ENCODE results near the gene BAMBI. TPM values are rescaled to one million over a fixed set of nuclear protein-coding genes. Genes with fewer than 3 reads are reported as not detected.
"Not testable (repeated sequence)": the region's sequence is repeated elsewhere in the genome, so short reads cannot be mapped to it uniquely, and the experiment has no call there.

The BAMBI gene
- total RNA-seq, result 4.5 TPM

GRCh38 chr10:28676968-28677887 is at the start of gene BAMBI:
TSS of gene BAMBI (plus strand) at chr10:28677521. CDS start at chr10:28677898, 377 bp downstream.
- DNase-seq (ENCODE audit: low spot score in 2 of 2), result peak; percentile 91 to 93
- FAIRE-seq, result no peak

DNA sequence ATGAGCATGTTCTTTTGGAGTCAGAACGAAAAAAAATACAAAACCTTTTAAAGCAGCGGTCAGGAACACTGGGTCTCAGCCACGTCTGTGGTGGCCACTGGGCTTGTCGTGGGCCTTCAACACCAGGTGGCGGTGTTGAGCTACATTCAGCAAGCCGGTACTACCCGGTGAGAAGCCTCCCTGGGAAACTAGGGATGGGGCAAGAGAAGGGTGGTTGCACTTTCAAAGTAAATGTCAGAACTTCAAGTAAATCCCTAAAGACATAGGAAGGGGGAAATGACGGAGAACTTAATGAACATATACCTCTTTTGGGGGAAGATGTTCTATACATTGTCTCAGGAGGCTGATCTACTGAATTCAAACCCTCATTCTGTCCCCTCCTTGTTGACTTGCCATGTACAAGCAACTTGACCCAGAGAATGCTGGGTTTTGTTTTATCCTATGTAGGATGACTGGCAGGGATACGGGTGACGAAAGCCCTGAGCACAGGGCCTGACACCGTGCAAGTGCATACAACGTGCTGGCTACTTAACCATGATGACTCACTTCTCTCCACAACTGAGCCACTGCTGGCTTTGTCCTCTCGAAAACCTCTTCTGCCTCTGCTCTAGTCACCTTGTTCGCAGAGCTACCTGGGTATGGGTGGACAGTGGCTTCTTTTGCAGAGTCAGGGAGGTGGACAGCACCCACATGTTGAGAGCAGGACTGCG is 49.0 kb upstream of the BAMBI start:
- DNase-seq (ENCODE audit: low spot score in 2 of 2) (peak; percentile 29 to 66), FAIRE-seq (no peak)

DNA sequence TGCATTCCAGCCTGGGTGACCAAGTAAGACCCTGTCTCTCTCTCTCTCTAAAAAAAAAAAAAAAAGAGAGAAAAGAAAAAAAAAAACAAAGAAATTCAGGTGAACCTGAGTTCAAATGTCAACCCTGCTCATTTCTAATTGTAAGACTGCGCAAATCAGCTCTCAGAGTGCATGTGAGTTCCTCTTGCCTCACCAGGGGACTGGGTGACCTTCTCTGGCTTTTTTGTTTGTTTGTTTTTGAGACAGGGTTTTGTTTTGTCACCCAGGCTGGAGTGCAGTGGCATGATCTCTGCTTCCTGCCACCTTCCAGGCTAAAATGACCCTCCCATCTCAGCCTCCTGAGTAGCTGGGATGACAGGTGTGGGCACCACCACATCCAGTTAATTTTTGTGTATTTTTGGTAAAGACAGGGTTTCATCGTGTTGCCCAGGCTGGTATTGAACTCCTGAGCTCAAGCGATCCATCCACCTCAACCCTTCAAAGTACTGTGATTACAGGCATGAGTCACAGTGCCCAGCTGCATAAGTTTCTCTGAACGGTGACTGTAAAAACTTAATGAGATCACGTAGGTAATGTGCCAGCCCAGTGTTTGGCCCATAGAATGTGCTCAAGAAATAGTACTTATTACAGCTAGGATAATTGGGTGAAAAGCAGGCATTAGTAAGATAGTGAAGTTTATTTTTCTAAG is 45.3 kb upstream of the BAMBI start:
- DNase-seq (ENCODE audit: low spot score in 2 of 2), result no peak
- FAIRE-seq, result no peak

DNA sequence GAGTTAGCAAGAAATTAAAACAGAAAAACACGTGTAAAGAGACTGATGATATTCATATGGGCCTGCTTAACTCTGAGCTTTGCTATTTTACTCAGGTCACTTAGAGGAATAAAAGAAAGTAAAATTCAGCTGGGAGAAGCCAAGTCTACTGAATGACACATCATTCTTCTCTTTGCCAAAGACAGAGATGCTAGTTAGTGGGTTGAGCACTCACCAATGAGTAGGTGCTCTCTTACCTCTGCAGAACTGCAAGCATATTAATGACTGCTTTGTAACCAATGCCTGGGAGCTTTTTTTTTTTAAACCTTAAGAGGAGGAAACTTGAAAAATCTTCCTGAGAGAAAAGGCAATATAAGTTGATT is 44.8 kb upstream of the BAMBI start:
- FAIRE-seq (no peak), DNase-seq (ENCODE audit: low spot score in 2 of 2) (no peak)

DNA sequence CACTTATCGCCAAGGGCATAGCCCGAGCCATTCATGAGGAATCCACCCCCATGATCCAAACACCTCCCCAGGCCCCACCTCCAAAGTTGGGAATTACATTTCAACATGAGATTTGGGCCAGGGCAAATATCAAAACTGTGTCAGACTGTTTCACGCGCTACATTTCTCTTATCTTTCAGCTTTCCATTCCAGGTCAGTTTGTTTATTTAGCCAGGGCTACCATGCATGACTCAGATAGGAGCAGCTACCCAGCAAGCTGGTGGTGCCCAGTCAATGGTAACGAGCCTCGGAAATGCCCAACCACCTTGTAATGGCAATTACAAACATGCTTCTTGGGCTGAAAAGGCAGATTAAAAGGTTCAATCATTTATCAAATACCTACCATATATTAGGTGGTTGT is 43.6 kb upstream of the BAMBI start:
- FAIRE-seq (no peak), DNase-seq (ENCODE audit: low spot score in 2 of 2) (no peak)

- FAIRE-seq (no peak), DNase-seq (ENCODE audit: low spot score in 2 of 2) (no peak)
Measured at GRCh38 chr10:28637346-28637745, 40.0 kb upstream of the BAMBI start.

- no peak for DNase-seq (ENCODE audit: low spot score in 2 of 2)
- FAIRE-seq, result peak; percentile 50
Measured at GRCh38 chr10:28638392-28638791, 38.9 kb upstream of the BAMBI start.

DNA sequence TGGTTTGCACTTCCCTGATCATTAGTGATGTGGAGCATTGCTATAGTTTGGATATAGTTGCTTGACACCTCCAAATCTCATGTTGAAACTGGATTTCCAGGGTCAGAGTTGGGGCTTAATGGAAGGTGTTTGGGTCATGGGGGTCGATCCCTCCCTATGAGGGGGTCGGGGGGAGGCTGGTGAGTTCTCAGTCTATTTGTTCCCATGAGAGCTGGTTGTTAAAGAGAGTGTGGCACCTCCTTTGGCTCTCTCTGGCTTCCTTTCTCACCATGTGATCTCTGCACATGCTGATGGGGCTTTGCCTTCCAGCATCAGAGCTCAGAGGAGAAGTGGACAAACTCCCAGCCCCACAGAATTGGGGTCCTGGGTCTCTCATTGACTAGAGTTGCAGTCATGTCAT is 36.8 kb upstream of the BAMBI start:
- FAIRE-seq, result no peak
- DNase-seq (ENCODE audit: low spot score in 2 of 2), result no peak

- FAIRE-seq (no peak), DNase-seq (ENCODE audit: low spot score in 2 of 2) (no peak)
Measured at GRCh38 chr10:28644647-28645046, 32.7 kb upstream of the BAMBI start.

- FAIRE-seq (no peak), DNase-seq (ENCODE audit: low spot score in 2 of 2) (no peak)
Measured at GRCh38 chr10:28652106-28652505, 25.2 kb upstream of the BAMBI start.

GRCh38 chr10:28652703-28653102 is 24.6 kb upstream of the BAMBI start:
- FAIRE-seq (no peak), DNase-seq (ENCODE audit: low spot score in 2 of 2) (no peak)

GRCh38 chr10:28658824-28659223 is 18.5 kb upstream of the BAMBI start:
- not testable (repeated sequence) for DNase-seq (ENCODE audit: low spot score in 2 of 2); FAIRE-seq

GRCh38 chr10:28661035-28661434 is 16.3 kb upstream of the BAMBI start:
- FAIRE-seq, result no peak
- no peak for DNase-seq (ENCODE audit: low spot score in 2 of 2)

DNA sequence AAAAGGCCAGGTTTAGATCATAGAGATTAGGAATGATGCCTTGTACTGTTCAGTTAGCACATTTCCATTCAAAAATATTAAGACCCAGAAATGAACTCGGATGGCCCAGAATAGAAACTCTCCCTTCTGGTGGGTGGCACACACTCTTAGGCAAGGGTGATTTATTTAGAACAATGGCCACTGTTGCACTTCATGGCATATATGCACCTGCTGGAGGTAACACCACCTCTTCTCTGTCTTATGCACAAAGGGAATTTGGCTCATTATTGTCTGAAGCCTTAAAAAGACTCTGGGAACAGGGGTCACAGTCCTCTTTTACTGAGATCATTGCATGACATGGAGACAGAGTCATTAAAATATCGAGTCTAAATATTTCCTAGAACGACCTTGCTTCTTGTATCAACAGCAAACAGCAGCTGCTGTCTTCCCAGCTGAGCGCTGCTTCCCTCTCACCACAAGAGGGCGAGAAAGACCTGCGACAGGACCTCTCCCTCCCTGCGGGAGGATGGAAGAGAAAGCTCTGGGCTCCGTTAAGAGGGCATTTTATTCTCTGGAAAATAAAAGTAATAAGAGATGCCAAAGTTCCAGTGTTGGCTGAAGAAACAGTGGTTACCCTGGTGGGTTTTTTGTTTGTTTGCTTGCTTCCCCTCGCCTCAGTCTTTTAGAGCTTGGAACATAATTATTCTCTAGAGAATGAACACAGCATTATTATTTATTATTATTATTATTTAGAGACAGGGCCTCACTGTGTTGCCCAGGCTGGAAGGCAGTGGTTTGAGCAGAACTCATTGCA is 13.5 kb upstream of the BAMBI start:
- peak; percentile 85 for FAIRE-seq
- peak; percentile 67 to 80 for DNase-seq (ENCODE audit: low spot score in 2 of 2)

- DNase-seq (ENCODE audit: low spot score in 2 of 2) (no peak), FAIRE-seq (no peak)
Measured at GRCh38 chr10:28664369-28664740, 13.0 kb upstream of the BAMBI start.

- DNase-seq (ENCODE audit: low spot score in 2 of 2) (no peak), FAIRE-seq (no peak)
Measured at GRCh38 chr10:28666751-28667467, 10.4 kb upstream of the BAMBI start.

DNA sequence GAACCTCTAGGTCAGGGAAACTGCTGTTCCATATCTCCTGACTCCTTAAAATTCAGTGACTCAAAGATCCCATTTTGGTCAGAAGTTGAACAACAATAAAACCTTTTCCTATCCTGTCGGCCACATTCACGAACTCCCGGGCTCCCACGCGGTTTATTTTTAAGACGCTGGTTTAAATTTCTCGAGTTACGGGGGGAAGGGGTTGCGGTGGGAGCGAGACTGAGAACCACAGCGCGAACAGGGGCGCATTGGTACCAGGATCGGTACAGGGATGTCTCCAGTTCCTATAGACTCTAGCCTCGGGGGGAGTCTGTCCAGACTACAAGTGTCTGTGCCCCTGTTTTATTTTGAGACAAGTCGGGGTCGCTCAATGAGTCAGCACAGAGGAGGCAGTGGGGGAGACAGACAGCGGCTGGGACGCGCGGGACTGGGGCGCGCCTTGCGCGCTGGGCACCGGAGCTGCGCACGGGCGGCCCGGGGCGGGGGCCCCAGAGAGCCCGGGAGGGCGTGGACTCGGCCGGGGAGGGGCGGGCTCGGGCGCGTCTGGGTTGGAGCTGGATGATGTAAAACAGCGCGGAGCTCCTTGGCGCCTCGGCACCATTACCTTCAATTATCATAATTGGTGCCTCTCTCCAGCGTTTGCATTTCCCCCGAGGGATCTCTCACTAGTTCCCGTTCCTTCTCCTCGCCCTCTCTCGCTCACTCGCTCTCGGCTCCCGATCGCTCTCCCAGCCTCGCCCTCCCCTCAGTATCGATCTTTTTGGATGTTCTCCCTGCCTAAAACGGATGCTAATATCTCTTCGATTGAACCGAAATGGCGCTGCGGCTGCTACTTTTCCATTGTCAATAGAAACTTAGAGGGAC is 8.7 kb upstream of the BAMBI start:
- FAIRE-seq, result no peak

GRCh38 chr10:28669227-28670173 is 7.8 kb upstream of the BAMBI start:
- no peak for DNase-seq (ENCODE audit: low spot score in 2 of 2)
- no peak for FAIRE-seq

More for the DNA sequence above, 8.7 kb upstream of the BAMBI start:
- peak in 1 of 2 donors; percentile 37 for DNase-seq (ENCODE audit: low spot score in 2 of 2)
